ENCODE data around the gene DHRSX. TPM values are rescaled to one million over a fixed set of nuclear protein-coding genes. Genes with fewer than 3 reads are reported as not detected.

DHRSX gene
- total and polyA plus RNA-seq, 9 of the 15 experiments (the other 6 are each of a cell fraction or from before 2014, with no cell fraction given), result 0.59 to 11.0 (median 6.2) TPM

GRCh38 chrX:2451501-2452316, 49.1 kb downstream of the DHRSX start (continued):
- no peak for TF ChIP-seq ZNF23 (CRISPR knock-in tag; IDR thresholded peaks at IDR 0.05)
- no peak for TF ChIP-seq RNF219 (CRISPR knock-in tag; IDR thresholded peaks at IDR 0.05)
- no peak for TF ChIP-seq MEF2A (IDR thresholded peaks at IDR 0.05; ENCODE audit: control insufficient read depth, low read depth, low read length)
- TF ChIP-seq SMARCB1 (IDR thresholded peaks at IDR 0.05; ENCODE audit: insufficient read length, low read depth), result no peak
- TF ChIP-seq ZC3H11A (IDR thresholded peaks at IDR 0.05; ENCODE audit: low read depth, low read length), result no peak
- TF ChIP-seq POLR2A (conservative IDR thresholded peaks at IDR 0.05), result no peak
- no peak for TF ChIP-seq MTA3 (IDR thresholded peaks at IDR 0.05; ENCODE audit: borderline replicate concordance)
- TF ChIP-seq LCOR (CRISPR knock-in tag; IDR thresholded peaks at IDR 0.05), result peak; percentile 96
- no peak for TF ChIP-seq HMG20A (CRISPR knock-in tag; conservative IDR thresholded peaks at IDR 0.05)
- TF ChIP-seq ZNF79 (CRISPR knock-in tag; IDR thresholded peaks at IDR 0.05; ENCODE audit: low read depth), result no peak
- TF ChIP-seq ELK1 (CRISPR knock-in tag; IDR thresholded peaks at IDR 0.05), result no peak
- TF ChIP-seq EP400 (IDR thresholded peaks at IDR 0.05), result peak; percentile 87
- TF ChIP-seq RBM14 (IDR thresholded peaks at IDR 0.05; ENCODE audit: borderline replicate concordance, insufficient read depth, low read depth, low read length), result no peak
- TF ChIP-seq YY1 (IDR thresholded peaks at IDR 0.05; ENCODE audit: borderline replicate concordance in 1 of 3, control insufficient read depth in 1 of 3, extremely low read depth in 1 of 3, insufficient read depth in 3 of 3, insufficient read length in 1 of 3, insufficient replicate concordance in 2 of 3, low read depth in 1 of 3, low read length in 2 of 3), result peak in 1 of 3 experiments; percentile 58
- TF ChIP-seq FOS (IDR thresholded peaks at IDR 0.05; ENCODE audit: extremely low read depth, insufficient read length), result no peak
- no peak for TF ChIP-seq ZNF197 (CRISPR knock-in tag; IDR thresholded peaks at IDR 0.05; ENCODE audit: low read depth)
- no peak for TF ChIP-seq ZNF395 (CRISPR knock-in tag; IDR thresholded peaks at IDR 0.05)
- TF ChIP-seq ZNF639 (CRISPR knock-in tag; conservative IDR thresholded peaks at IDR 0.05 in 1 of 2, IDR thresholded peaks at IDR 0.05 in 1 of 2), result no peak
- peak; percentile 19; the same call in 1 of the 2 replicates for TF ChIP-seq MYNN (IDR thresholded peaks at IDR 0.05)
- TF ChIP-seq MYNN (CRISPR knock-in tag; IDR thresholded peaks at IDR 0.05), result no peak
- TF ChIP-seq BACH1 (tag; IDR thresholded peaks at IDR 0.05), result no peak
